Ishikawa (cell line): ENCODE measurements around the gene WBP2.

Experiments used
- TCF12 ChIP-seq: IDR thresholded peaks from 2 replicates; pipeline ENCODE4 v1.6.1; 2012; ENCODE audit warnings: low read depth
- TF ChIP-seq, protein P1 (sequence below): IDR thresholded peaks from 2 replicates; pipeline ENCODE4 v1.6.1; 2012; ENCODE audit warnings: low read depth, mild to moderate bottlenecking

DNA sequence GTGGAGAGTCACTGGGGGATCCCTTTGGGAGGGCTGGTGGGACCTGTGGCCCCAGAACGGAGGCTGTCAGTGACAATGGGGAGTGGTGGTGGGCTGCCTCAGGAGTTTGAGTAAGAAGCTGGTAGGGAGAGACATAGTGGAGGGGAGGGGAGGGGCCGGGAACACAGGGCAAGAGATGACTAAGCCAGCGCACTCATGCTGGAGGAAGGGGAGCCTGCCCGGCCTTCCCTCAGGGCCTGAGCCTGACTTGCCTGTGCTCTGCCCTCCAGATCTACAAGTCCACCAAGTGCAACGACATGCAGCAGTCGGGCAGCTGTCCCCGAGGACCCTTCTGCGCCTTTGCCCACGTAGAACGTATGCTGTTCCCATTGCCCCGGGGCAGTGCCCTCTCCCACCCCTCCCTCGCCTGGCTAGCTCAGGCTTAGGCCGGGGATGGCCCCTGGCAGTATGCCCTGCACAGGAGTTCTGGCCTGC lies 40.2 kb downstream of the WBP2 start:
- TF ChIP-seq, protein P1, sequence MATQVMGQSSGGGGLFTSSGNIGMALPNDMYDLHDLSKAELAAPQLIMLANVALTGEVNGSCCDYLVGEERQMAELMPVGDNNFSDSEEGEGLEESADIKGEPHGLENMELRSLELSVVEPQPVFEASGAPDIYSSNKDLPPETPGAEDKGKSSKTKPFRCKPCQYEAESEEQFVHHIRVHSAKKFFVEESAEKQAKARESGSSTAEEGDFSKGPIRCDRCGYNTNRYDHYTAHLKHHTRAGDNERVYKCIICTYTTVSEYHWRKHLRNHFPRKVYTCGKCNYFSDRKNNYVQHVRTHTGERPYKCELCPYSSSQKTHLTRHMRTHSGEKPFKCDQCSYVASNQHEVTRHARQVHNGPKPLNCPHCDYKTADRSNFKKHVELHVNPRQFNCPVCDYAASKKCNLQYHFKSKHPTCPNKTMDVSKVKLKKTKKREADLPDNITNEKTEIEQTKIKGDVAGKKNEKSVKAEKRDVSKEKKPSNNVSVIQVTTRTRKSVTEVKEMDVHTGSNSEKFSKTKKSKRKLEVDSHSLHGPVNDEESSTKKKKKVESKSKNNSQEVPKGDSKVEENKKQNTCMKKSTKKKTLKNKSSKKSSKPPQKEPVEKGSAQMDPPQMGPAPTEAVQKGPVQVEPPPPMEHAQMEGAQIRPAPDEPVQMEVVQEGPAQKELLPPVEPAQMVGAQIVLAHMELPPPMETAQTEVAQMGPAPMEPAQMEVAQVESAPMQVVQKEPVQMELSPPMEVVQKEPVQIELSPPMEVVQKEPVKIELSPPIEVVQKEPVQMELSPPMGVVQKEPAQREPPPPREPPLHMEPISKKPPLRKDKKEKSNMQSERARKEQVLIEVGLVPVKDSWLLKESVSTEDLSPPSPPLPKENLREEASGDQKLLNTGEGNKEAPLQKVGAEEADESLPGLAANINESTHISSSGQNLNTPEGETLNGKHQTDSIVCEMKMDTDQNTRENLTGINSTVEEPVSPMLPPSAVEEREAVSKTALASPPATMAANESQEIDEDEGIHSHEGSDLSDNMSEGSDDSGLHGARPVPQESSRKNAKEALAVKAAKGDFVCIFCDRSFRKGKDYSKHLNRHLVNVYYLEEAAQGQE: no peak
- no peak for TF ChIP-seq TCF12
